WTC11 (cell line): ENCODE results near the gene SCIMP.

Experiments used
- CREB1 ChIP-seq: sonication (generic); formaldehyde crosslinking; IDR thresholded peaks from 2 replicates; pipeline ENCODE4 v1.8.0; 2023; ENCODE audit warnings: mild to moderate bottlenecking, missing genetic modification reagents
- CTCF ChIP-seq: fragments of 200-600 bp; IDR thresholded peaks from 2 replicates; pipeline ENCODE4 v1.8.0; 2022; ENCODE audit warnings: antibody characterized with exemption
- ELF4 ChIP-seq: sonication (generic); formaldehyde crosslinking; IDR thresholded peaks from 2 replicates; pipeline ENCODE4 v1.8.1; 2022; ENCODE audit warnings: low read depth, mild to moderate bottlenecking, moderate library complexity, missing genetic modification reagents
- ETV6 ChIP-seq: sonication (generic); formaldehyde crosslinking; IDR thresholded peaks from 2 replicates; pipeline ENCODE4 v1.8.1; 2022; ENCODE audit warnings: mild to moderate bottlenecking, missing genetic modification reagents
- FOXJ3 ChIP-seq: sonication (generic); formaldehyde crosslinking; IDR thresholded peaks from 2 replicates; pipeline ENCODE4 v1.9.0; 2021; ENCODE audit warnings: missing genetic modification reagents, mild to moderate bottlenecking, borderline replicate concordance
- JUN ChIP-seq: sonication (generic); formaldehyde crosslinking; IDR thresholded peaks from 2 replicates; pipeline ENCODE4 v1.8.0; 2023; ENCODE audit warnings: mild to moderate bottlenecking, missing genetic modification reagents
- SP1 ChIP-seq: sonication (generic); formaldehyde crosslinking; conservative IDR thresholded peaks from 2 replicates; pipeline ENCODE4 v1.8.1; 2022; ENCODE audit warnings: missing genetic modification reagents
- ZNF138 ChIP-seq: sonication (generic); formaldehyde crosslinking; conservative IDR thresholded peaks from 2 replicates; pipeline ENCODE4 v1.8.1; 2022; ENCODE audit warnings: mild to moderate bottlenecking, moderate library complexity, missing genetic modification reagents
- ZNF263 ChIP-seq: sonication (generic); formaldehyde crosslinking; IDR thresholded peaks from 2 replicates; pipeline ENCODE4 v1.8.1; 2022; ENCODE audit warnings: low read depth, mild to moderate bottlenecking, moderate library complexity, missing genetic modification reagents
- ZSCAN18 ChIP-seq: fragments of 250-450 bp; sonication (Bioruptor Pico); IDR thresholded peaks from 2 replicates; pipeline ENCODE4 v2.1.2; 2022; ENCODE audit warnings: mild to moderate bottlenecking, moderate library complexity

- TF ChIP-seq CREB1 (CRISPR knock-in tag): no peak
- no peak for TF ChIP-seq CTCF
- no peak for TF ChIP-seq FOXJ3 (CRISPR knock-in tag)
- no peak for TF ChIP-seq SP1 (CRISPR knock-in tag)
- TF ChIP-seq ELF4 (CRISPR knock-in tag): no peak
- TF ChIP-seq ZNF138: no peak
- no peak for TF ChIP-seq ZNF263 (CRISPR knock-in tag)
- TF ChIP-seq ETV6 (CRISPR knock-in tag): no peak
- TF ChIP-seq ZSCAN18 (CRISPR knock-in tag): no peak
- no peak for TF ChIP-seq JUN (CRISPR knock-in tag)
Measured at GRCh38 chr17:5203178-5203907, 31.3 kb downstream of the SCIMP start.
